ENCODE measurements around the gene EDIL3.

DNA sequence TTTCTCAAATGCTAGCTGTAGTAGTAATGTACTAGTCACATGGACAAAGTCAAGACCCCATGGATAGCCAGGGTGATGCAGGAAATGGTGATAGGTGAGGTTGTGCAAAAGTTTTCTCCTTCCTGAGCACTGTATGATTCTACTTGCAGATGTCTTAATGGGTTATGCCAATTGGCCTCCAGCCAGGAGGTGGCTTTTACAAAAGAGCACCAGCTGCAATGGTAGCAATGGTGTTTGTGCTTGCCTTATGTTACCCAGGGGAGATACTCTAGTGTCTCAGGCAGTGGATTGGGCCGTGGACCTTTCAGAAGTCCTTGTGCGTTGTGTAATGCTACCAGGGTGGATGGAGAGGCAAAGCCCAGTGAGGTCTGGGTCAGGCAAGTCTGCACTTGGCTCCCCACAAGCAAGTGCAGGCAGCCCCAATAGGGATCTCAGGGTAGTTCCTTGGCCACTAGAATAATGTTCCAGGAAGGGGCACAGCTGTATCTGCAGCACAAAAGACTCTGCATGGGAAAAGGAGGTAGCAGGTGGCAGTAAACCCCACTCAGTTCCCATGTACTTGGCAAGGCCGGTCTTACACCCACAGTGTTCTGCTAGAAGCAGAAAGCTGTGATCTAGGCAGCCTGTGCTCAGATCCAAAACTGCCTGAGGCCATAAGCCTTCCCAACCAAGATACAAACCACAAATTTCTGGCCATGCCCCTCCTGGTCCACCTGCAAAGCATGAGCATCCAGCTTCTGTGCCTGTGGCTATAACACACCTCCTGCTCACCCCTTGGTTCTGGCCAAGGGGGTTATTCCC is 46.4 kb upstream of the EDIL3 start:
- no peak for TF ChIP-seq POLR2A (IDR thresholded peaks at IDR 0.05)
- TF ChIP-seq, protein P1, sequence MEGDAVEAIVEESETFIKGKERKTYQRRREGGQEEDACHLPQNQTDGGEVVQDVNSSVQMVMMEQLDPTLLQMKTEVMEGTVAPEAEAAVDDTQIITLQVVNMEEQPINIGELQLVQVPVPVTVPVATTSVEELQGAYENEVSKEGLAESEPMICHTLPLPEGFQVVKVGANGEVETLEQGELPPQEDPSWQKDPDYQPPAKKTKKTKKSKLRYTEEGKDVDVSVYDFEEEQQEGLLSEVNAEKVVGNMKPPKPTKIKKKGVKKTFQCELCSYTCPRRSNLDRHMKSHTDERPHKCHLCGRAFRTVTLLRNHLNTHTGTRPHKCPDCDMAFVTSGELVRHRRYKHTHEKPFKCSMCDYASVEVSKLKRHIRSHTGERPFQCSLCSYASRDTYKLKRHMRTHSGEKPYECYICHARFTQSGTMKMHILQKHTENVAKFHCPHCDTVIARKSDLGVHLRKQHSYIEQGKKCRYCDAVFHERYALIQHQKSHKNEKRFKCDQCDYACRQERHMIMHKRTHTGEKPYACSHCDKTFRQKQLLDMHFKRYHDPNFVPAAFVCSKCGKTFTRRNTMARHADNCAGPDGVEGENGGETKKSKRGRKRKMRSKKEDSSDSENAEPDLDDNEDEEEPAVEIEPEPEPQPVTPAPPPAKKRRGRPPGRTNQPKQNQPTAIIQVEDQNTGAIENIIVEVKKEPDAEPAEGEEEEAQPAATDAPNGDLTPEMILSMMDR (IDR thresholded peaks at IDR 0.05): no peak
- no peak for TF ChIP-seq EP300 (IDR thresholded peaks at IDR 0.05)
- TF ChIP-seq POLR2AphosphoS5 (IDR thresholded peaks at IDR 0.05): no peak

Data from sigmoid colon (tissue), 4 donors.